ENCODE data around the gene SEMA6B.

The SEMA6B gene

GRCh38 chr19:4582980-4583842, 23.7 kb upstream of the SEMA6B start:
- H3K4me1 ChIP-seq (ENCODE audit: control insufficient read depth in 1 of 2, insufficient read depth in 1 of 2, low read depth in 1 of 2, low read length in 1 of 2) = no peaks in the 10 kb centered on the region
- H3K4me3 ChIP-seq (ENCODE audit: low read depth in 1 of 2, low read length in 1 of 2) = no peak overlapping the region
- H3K27me3 ChIP-seq = peaks cover 95% of the 10 kb centered on the region
- TF ChIP-seq CTCF (IDR thresholded peaks at IDR 0.05) = no peak
- no peak overlapping the region for H3K27ac ChIP-seq
- no peaks in the 10 kb centered on the region for H3K9me3 ChIP-seq
- H3K36me3 ChIP-seq = no peaks in the 10 kb centered on the region

DNA sequence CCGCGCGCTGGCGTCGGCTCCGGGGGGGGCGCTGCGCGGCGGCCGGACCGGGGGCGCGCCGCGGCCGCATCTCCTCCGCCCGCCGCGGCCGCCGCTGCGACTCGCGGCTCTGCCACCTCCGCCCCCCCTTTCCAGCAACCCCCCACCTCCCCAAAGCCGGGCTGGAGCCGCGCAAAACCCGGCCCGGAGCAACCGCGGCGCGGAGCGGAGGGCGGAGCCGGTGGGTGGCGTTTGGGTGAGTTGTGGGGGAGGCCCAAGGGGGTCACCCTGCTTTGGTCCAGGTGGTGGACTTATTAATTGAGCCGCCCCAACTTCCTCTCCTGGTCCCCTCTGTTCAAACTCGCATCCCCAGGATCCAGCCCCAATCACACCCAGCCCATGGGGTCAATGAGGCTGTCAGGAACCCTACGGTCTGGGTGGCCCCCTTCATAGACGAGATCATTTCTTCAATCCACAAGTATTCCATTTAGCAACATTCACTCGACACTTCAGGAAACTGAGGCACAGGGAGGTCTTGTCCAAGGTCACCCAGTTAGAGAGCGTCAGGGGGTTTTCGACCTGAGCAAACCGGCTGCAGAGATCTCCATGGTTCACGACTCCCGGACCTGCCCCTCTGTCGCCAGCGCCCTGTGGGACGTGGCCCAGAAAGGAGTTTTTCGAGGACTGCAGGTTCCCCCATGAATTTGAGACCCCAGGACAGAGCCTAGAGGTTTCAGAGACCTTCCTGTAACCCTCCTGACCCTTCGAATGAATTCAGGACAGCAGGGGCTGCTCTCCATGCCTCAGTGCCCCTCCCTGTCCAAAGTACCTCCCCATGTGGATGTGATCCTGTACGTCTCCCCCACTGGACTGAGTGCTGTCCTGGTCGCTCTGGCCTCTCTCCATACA, 22.4 kb upstream of the SEMA6B start:
- no peak for TF ChIP-seq CTCF (IDR thresholded peaks at IDR 0.05)
- H3K4me3 ChIP-seq (ENCODE audit: low read depth in 1 of 2, low read length in 1 of 2) = no peak overlapping the region
- peaks cover 100% of the 10 kb centered on the region for H3K27me3 ChIP-seq
- no peaks in the 10 kb centered on the region for H3K9me3 ChIP-seq
- H3K27ac ChIP-seq = no peak overlapping the region
- no peaks in the 10 kb centered on the region for H3K36me3 ChIP-seq
- no peaks in the 10 kb centered on the region for H3K4me1 ChIP-seq (ENCODE audit: control insufficient read depth in 1 of 2, insufficient read depth in 1 of 2, low read depth in 1 of 2, low read length in 1 of 2)

DNA sequence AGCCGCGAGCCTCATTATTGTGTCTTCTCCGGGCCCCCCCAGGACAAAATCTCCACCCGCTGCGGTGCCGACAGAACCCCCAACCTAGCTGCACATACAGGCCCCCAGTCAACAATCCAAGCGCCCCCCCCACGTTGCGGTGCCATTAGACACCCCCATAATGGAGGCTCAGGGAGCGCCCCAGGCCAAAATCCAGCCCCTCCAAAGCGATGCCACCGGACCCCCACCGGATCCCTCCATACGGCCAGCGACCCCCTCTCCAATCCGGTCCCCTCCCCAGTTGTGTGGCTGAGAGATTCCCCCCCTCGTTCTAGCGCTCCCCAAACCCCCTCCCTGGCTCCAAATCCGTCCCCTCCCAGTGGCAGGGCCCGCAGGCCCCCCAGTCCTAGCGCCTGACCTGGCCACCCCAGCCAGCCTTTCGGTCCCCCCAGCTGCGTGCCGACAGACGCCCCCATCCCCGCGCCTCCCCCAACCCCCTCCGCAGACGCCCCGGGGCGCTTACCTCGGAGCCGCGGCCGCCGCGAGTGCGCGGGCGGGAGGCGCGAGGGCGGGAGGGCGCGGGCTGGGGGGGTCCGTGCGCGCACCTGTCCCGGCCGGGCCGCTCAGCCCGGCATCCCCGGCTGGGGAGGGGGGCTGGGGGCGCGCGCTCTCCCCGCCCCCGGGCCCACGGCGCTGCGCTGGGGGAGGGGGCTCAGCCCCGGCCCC, 21.6 kb upstream of the SEMA6B start:
- Histone ChIP-seq H3K36me3 (no peaks in the 10 kb centered on the region), H3K4me1 (ENCODE audit: control insufficient read depth in 1 of 2, insufficient read depth in 1 of 2, low read depth in 1 of 2, low read length in 1 of 2) (no peaks in the 10 kb centered on the region), H3K4me3 (ENCODE audit: low read depth in 1 of 2, low read length in 1 of 2) (no peak overlapping the region), H3K9me3 (no peaks in the 10 kb centered on the region), H3K27ac (no peak overlapping the region), H3K27me3 (peaks cover 100% of the 10 kb centered on the region)
- no peak for TF ChIP-seq CTCF (IDR thresholded peaks at IDR 0.05)

DNA sequence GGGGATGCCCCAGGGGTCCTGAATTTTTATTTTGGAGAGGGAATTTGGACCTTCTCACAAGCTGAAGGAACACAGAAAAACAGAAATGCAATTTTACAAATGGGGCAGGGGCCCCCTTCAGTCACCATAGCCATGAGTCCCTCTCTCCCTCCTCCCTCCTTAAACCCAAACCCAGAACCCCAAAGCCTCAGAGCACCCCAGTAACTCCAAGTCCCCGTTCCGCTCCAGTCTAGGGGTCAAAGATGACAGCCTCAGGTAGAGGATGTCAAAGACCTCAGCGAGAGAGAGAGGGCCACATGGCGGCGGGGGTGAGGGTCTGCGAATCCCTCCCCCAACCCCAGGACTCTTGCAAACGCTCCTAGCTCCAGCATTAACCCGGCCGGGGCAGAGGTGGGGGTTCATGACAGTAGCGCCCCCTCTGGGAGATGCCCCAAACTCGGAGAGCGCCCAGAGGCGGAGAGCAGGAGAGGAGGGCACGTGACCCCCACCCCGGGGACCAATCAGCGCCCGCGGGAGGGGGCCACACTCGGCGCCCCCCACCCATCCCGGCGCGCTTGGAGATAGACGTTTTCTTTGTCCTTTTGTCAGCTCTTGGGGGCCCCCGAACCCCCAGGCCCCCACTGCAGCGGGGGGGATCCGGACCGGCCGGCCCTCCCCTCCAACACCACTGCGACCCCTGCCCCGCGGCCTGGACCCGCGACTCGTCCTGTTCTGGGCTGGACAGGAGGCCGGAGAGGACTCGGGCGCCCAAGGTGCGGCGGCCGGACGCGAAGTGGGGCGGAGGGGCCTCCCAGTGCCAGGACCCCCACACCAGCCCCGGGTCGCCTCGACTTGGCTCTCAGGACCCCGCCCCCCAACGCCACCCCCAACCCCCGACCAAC, 20.8 kb upstream of the SEMA6B start:
- Histone ChIP-seq H3K36me3 (no peaks in the 10 kb centered on the region), H3K4me3 (ENCODE audit: low read depth in 1 of 2, low read length in 1 of 2) (no peak overlapping the region), H3K4me1 (ENCODE audit: control insufficient read depth in 1 of 2, insufficient read depth in 1 of 2, low read depth in 1 of 2, low read length in 1 of 2) (no peaks in the 10 kb centered on the region), H3K27ac (no peak overlapping the region), H3K9me3 (no peaks in the 10 kb centered on the region), H3K27me3 (peaks cover 100% of the 10 kb centered on the region)
- no peak for TF ChIP-seq CTCF (IDR thresholded peaks at IDR 0.05)

DNA sequence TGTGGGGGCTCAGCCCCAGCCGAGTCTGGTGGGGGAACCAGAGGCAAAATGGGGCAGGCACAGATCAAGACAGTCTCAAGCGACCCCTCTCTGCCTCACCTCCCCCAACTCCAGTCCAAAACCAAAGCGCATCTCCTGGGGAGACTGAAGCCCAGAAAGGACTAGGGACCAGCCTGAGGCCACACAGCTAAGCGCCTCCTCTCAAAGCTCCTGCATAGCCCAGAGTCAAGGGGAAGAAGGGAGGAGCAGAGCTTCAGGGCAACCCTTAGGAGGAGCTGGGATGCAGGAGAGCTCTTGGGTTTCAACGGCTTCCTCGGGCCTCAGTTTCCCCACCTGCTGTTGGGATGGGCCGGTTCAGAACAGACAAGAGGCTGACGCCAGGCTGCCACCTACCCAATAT, 19.9 kb upstream of the SEMA6B start:
- Histone ChIP-seq H3K4me3 (ENCODE audit: low read depth in 1 of 2, low read length in 1 of 2) (no peak overlapping the region), H3K4me1 (ENCODE audit: control insufficient read depth in 1 of 2, insufficient read depth in 1 of 2, low read depth in 1 of 2, low read length in 1 of 2) (no peaks in the 10 kb centered on the region), H3K36me3 (no peaks in the 10 kb centered on the region), H3K27ac (no peak overlapping the region), H3K9me3 (no peaks in the 10 kb centered on the region), H3K27me3 (peaks cover 100% of the 10 kb centered on the region)
- no peak for TF ChIP-seq CTCF (IDR thresholded peaks at IDR 0.05)
